Fibroblast of skin of scalp (primary cell): ENCODE data around the gene MN1.

ENCODE experiments used
- DNase-seq: peaks from one replicate; pipeline ENCODE4 v3.0.0-alpha.2; 2013

MN1 gene

DNA sequence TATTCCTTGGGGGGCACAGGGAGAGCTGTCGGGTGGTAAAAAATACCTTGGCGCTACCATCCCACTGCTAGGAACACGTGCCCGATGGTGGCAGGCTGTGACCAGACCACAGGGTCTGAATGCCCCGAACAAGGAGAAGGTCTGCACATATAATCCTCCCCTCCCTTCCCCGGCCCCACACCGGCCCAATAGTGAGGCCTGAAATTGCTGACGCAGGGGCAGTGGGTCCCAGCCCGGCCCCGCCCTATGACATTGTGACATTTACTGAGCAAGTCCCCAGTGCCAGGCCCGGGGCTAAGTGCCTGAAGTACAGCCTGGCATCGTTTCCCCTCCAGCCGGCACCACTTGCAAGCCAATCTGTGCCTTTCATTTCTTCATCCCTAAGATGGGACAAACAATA, 19.5 kb downstream of the MN1 start:
- no peak for DNase-seq

DNA sequence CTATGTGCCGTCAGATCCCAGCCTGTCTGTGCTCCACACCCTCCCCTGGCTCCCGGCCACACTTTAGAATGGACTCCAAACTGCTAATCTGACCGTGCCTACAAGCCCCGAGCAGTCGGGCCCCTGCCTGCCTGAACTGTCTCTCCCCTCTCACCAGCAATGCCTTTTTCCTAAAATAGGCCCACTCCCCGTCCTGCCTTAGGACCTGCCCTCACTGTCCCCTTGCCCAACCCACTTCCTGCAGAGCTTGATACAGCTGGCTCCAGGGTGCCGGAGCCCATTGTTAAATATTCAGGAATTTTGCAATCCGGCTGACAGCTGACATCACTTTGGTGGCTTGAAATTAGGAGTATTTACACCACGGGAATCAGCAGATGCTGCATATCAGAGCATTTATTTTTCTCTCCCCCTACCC, 21.4 kb downstream of the MN1 start:
- peak; percentile 60 for DNase-seq

DNA sequence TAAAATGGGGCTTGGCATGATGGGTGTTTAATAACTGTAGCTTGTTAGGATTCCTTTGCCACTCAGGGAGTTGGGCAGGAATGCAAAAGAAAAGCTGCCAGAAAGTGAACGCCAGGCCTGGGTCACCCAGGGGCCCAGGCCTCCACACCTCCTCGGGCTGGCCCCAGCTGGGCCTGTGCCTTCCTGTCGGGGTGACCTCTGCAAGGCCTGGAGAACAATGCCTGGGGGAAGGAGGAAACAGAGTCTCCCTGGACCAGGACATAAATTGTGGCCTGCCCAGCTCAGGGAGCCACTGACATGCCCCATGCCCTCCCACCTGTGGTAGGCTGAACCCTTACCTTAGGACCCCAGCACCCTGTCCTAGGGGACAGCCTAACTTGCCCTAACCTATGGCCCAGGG, 21.9 kb downstream of the MN1 start:
- no peak for DNase-seq

DNA sequence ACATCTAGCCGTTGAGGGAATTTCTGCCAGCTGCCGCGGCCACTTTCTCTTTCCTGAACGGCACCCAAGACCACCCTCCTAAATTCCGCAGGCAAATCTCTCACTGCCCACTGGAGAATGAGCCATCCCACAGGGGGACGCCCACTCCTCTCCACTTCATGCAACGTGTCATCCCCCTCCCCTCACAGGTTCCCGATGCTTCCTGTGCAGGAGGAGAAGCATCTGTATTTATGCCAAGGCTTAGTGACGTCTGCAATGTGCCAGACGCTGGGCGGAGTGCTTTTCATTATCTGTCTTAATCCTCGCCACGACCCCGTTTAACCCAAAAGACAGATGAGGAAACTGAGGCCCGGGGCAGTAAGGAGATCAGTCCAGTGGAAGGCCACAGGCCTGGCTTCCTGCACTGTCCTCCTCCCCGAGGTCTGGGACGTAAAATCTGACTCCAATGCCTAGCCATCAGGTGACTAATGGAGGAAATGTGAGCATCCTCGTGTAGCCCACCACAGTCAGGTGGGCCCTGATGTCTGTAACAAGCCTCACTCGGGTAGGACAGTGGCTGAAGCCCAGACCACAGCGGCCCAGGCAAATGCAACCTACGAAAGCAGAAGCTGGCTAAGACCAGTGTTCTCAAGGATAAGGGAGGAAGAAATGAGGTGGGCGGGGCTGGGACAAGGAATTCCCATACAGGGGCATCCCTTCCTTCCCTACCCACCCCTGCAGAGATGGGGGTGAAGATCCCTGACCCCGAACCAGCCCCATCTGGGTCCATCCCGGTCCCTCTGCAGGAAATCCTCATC, 23.1 kb downstream of the MN1 start:
- DNase-seq = no peak

DNA sequence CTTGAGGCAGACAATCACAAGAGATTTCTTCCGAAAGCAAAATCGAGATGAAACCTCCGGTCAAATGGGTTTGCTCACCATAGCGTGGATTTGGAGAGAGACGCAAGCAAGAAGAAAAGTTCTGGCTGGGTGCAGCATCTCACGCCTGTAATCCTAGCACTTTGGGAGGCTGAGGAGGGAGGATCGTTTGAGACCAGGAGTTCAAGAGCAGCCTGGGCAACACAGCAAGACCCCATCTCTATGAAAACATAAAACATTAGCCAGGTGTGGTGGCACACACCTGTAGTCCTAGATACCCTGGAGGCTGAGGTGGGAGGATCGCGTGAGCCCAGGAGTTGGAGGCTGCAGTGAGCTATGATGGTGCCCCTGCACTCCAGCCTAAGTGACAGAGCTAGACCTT, 24.4 kb downstream of the MN1 start:
- DNase-seq = no peak

DNA sequence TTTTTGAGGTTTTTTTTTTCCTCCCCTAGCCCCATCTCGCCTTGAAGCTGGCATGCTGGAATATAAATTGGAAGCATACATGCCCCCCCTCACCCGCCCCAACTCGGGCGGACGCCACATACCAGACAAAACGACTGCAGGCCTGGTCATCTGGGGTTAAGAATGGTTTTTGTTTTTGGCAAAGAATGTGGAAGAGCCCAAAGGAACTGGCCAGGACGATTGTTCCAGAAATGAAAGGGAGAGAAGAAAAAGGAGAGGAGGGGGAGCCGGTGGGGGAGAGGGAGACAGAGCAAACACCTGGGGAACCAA, 25.0 kb downstream of the MN1 start:
- DNase-seq = peak; percentile 58

DNA sequence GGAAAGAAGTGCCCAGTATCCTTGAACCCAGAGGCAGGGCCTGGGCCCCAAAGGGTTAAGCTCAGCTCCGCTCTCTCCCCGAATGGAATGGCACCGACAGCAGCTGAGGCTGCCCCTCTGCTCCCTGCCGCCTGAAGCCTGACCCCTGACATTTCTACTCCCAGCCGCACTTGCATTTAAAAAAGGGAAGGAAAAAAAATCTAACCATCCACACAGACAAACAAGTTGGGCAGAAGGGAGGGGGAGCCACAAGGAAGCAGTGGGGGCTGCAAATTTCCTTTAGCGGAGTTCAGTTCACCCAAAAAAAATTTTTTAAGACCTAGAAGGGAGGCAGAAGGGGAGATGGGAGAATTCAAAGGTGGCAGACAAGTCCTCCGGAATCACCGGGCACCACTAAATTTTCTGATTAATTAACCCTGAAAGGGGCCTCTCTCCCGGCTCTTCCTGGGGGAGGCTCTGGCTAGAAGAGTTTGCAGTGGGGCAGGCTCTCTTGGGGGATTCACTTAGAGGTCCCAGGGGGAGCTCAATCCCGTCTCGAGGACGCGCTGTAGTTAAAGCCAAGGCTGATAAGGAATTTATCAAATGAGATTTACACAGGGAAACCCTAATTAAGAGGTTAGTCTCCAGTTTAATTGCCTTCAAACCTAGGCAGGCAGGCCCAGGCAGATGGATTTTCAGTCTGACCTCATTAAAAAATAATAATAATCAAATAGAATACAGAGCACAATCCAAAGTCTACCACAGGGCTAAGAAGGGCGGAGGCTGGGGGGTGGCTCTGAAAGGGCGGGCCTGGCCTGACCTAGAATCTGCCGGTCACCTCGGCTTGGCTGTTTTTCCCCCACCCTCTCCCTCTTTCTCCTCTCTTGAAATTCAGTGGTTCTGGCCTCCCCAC, 25.6 kb downstream of the MN1 start:
- no peak for DNase-seq

DNA sequence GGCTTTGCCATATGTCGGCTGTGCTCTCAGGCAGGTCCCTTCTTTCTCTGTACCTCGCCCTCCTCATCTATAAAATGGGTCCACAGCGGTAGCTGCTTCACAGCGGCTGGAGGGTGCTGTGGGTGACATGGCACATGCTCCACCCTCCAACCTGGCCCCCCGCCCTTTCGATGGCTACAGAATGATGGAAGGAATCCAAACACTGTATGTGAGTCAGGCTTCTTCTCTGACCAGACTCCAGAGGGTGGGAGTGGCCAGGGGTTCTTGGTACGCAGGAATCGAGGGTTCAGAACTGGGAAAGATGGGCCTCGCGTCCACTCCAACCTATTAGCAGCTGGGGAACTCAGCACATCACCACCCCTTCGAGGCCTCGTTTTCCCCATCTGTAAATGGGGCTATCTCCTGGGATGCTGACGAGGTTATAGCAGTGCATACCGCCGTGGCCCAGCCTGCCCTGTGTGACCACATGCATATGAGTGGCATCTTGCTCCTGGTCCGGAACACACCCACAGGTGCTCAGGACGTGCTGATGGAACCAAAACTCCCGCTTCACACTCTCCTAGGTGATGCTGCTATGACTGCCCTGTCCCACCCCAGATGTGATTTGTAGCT, 26.4 kb downstream of the MN1 start:
- DNase-seq = peak; percentile 41

DNA sequence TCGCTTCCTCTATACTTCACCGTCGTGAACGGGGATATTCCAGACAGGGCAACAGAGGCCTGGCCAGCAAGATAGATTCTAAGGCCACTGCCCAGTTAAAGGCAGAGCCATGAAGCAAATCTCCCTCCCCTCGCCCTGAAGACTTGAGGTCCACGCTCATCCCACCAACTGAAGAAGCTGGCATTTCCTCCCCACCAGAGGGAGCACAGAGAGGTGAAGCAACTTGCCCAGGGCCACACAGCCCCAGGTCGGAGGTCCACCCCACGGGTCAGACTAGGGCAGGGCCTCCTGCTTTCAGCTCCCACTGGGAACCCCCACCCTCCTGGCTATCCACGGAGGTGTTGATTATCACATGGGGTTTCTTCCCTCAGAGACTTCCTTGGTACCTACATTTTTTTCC, 27.4 kb downstream of the MN1 start:
- no peak for DNase-seq

DNA sequence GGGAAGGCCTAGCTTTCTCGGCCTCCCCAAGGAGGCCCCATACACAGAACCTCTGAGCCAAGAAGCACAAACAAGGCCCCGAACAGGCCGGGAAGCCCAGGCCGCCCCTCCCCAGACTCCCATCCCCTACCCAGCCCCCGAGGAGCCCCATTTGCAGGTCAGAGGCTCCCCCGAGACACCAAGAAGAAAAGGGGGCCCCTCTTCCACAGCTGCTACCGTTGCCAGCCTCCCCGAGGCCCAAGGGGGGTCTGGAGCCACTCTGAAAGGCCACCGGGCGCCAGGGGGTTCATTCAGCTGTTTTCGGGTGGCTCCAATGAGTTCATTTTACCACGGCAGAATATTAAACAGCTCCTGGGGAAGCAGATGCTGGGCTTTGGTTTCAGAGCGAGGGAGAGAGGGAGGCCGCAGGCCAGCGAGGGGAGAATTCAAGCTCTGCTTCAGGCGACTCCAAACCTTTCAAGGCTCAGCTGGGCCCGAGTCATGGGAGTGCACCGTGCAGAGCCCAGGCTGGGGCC, 28.5 kb downstream of the MN1 start:
- DNase-seq = no peak

DNA sequence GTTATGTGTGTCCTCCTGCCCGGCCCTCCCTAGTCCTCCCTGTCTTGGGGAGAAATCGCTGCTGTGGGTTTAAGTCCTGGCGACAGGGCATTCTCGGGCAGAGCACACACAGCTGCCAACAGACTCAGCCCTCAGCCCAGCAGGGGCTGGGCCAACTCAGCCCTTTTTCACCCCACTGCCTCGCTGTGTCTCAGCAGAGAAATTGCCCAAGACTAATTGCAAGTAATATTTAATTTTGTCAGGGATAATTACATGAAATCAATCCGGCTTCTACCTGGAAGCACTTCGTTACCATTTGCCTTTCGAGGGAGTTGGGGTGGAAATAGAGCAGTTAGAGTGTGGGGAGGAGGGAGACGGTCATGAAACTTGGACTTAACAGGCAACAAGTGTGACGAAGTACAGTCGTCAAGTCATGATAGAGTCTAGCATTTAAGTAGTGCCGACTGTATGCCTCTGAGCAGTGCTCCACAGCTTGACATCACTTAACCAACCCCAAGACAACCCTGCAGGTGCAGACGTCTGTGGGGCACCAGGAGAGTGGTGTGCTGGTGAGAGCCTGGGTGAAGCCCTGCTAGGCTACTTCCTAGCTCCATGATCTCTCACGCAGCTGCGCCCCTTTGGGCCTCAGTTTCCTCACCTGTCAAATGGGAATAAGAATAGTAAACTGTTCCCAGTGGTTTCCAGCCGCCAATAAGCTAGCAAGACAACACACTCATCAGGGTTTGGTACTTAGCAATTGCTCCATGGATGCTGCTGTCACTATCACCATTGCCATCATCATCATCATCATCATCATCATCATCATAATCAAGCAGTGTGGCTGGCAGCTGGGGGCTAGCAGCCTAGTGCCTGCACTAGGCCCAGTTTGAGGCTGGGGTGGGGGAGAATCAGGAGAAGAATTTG, 29.2 kb downstream of the MN1 start:
- DNase-seq = no peak

DNA sequence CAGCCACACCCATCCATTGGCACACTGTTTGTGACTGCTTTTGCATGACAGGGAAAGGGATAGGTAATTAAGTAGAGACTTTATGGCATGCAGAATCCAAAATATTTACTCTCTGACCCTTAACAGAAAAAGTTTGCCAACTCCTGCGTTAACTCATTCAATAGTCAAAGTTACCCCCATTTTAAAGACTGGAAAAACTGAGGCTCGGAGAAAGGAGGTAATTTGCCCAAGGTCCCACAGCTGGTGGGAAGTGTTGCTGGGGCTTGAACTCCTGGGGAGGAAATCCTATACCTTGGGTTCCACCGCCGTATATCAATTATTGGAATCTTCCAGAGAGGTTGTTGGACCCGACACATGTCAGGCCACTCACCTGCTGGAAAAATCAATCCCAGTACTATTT, 29.9 kb downstream of the MN1 start:
- no peak for DNase-seq

DNA sequence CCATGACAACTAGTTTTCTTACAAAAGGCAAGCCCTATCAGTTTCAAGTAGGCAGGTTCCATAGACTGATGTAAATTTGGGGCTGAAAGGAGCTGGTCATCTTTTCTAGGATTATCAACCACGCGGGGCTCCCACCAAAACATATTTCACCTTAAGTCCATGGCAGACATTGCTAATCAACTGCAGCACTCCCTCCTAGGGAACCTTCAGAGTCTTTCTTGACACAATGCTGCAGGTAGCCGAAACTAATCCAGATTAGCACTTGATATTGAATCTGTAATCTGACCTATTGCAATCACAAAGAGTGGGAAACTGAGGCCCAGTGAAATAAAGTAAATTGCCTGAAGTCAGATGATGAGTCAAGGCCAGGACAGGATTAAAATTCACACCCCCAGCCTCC, 32.5 kb downstream of the MN1 start:
- DNase-seq = no peak

DNA sequence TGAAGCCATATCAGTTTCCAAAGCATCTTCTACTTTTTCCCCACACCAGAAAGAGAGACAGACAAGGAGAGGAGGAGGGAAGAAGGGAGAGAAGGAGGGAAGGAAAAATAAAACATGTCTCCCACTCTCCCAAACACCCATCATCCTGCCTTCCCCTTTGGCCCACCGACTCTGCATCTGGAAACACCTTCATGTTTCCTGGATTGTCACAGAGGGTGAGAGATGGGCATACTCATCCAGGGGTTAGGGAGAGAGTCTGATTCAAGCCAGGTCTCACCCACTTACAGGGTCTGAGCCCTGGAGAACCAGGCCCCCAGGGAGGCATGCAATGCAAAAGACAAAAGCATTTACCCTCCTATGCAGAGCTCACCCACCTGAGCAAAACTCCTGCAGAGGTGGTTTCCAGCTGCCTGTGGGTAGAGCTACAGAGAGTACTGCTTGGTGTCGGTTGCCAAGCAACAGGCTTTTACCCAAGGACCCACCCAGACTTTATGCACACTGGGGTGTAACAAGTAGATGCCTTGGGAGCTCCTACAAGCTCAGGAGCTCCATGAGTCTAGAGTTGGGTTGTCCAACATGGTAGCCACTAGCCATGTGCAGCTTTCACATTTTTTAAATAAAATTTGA, 33.4 kb downstream of the MN1 start:
- DNase-seq = no peak

DNA sequence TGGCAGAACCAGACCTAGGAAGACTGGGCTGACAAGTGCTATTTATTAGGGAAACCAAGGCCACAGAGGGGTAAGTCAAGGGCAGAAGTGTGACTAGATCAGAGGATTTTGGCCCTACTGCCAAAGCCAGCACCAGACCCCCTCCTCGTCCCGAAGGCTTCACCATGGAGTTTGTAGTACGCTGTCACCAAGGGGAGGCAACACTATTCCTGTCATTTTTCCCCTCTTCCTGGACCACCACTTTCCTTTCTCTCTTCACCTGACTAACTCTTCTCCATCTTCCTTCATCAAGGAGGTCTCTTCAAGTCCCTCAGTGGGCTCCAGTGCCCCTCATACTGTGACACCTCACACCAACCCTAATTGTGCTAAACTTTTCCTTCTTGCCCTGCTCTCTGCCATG, 34.9 kb downstream of the MN1 start:
- no peak for DNase-seq

DNA sequence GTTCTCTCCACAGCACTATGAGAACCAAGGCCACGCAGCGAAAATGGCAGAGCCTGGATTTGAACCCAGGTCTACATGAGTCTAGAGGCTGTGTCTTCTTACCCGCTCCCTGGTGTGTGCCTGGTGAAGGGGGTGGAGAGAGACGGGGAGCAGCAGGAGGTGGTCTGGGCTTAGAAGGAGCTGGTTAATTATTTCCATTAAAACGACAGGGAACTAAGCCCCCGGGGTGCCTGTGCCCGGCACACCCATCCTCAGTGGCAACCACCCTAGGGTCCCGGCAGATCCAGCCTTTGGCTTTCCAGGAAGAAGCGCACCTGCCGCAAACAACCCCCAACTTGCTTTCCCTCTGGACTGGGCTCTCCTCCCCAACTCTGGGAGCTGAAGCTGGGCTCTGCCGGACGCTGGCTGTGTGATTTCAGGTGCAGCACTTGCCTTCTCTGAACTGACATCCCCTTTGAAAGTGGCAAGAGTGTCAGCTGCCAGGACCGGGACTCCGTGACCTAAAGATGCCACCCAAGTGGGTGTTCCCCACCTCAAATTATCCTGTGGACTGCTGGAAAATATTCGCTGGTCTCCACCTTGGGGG, 35.8 kb downstream of the MN1 start:
- DNase-seq = no peak

DNA sequence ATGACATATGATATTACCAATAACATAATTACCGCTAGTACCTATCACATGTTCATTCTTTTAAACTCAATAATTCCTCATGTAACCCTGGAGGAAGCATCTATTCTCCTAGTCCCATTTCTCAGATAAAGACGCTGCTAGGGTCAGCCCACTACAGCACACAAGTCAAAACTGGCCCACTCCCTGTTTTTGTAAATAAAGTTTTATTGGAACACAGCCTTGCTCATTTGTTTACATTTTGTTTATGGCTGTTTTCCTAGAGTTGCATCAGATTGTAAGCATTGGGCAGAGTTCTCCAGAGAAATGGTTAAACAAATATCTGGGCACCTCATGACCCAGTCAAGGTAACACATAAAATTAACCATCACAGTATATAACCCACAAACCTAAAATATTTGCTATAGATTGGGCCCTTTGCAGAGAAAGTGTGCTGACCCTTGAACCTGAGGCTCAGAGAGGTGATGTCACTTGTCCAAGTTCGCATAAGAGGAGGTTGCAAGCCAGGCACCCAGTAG, 36.8 kb downstream of the MN1 start:
- no peak for DNase-seq

DNA sequence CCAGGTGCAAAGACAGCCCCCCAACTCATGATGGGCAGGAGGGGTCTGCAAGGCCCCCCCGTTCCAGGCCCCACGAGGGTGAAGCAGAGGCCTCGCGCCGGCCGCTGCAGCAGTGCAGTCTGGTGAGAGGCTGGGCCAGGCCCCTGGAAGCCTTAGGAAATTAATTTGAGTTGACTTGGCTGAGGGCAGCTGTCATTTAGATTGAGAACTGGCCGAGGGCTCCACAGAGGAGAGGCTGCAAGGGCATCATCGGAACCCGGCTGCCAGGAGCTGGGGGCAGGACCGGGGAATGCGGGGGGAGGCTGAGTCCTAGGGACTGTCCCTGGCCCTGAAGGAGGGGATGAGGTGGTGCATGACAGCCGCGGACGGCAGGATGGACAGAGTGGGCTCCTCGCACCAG, 39.9 kb downstream of the MN1 start:
- no peak for DNase-seq

DNA sequence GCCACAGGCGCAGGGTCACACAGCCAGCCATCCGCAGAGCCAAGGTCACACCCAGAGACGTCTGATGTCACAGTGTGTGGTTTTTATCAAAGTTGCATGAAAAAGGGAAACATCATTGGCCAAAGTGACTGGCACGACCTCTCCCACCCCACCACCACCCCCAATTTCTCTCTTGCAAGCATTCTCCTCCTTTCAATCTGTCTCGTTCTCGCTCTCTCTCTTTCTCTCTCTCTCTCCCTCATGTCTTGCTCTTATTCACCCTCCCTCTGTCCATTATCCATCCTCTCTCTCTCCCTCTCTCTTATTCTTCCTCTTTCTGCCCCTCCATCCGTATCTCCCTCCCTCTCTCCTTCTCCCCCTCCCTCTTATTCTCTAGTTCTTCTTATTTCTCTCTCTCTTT, 40.6 kb downstream of the MN1 start:
- no peak for DNase-seq

DNA sequence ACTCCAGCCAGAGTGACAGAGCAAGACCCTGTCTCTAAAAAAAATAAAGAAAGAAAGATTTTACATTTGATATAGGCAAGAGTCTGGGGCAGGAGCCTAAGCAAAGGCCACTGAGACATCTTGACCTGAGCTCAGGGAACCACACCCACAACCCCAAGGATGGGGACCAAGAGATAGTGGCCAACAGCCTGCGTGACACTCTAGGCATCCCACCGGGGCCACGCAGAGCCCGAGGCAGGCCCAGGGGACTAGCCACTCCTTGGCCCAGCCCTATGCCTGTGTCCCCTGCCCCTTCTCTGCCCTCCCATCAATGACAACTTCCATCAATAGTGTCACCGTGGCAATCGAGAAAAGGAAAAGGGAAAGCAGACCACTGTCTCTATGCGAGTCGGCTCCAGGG, 41.1 kb downstream of the MN1 start:
- no peak for DNase-seq

DNA sequence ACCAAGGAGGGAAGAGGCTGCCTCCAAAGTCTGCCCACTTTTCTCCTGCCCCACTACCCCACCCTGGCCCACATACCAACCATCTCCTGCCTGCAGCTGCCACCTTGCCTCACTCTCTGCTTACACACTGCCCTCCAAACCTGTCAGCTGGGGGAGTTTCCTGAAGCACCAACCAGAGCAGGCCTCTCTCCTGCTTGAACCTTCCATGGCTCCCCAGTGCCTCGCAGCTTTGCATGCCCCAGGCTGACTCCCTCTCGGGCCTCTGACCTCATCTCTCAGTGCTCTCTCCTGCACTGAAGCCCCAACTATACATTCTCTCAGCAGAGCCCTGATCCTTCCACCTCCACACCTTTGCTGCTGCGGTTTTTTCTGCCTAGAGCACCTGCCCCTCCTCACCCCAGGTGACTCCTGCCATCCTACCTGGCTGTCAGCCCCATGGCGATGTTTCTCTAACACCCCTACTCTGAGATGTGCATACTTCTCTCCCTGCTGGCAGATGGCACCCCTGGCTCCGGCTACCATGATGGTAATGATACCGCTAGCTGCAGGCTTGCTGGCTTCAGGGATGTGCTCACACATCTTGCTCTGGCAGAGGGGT, 43.5 kb downstream of the MN1 start:
- no peak for DNase-seq
